GM18870 (cell line): ENCODE measurements around the gene CKAP5.
"Not testable (repeated sequence)": the region's sequence is repeated elsewhere in the genome, so short reads cannot be mapped to it uniquely, and the experiment has no call there.

Source experiments
- ATAC-seq: cut with Tn5 transposase; IDR thresholded peaks from one replicate; pipeline ENCODE4 v1.9.1; 2021; ENCODE audit warnings: moderate library complexity; ENCODE audit not compliant: unreplicated experiment

Gene CKAP5

GRCh38 chr11:46855863-46856262, 9.8 kb upstream of the CKAP5 start:
- no peak for ATAC-seq

- no peak for ATAC-seq
These were observed 9.1 kb upstream of the CKAP5 start for GRCh38 chr11:46855167-46855566.

GRCh38 chr11:46850829-46851380, 4.8 kb upstream of the CKAP5 start:
- ATAC-seq, result no peak

GRCh38 chr11:46849631-46850030, 3.6 kb upstream of the CKAP5 start:
- ATAC-seq, result no peak

GRCh38 chr11:46846510-46846830, 390 bp upstream of the CKAP5 start:
- peak; percentile 6 for ATAC-seq

- peak; percentile 11 for ATAC-seq
These were observed 690 bp downstream of the CKAP5 start for GRCh38 chr11:46845440-46845739.

GRCh38 chr11:46840116-46840515, 6.0 kb downstream of the CKAP5 start:
- no peak for ATAC-seq

- no peak for ATAC-seq
These were observed 7.6 kb downstream of the CKAP5 start for GRCh38 chr11:46838501-46838900.

- no peak for ATAC-seq
These were observed 8.2 kb downstream of the CKAP5 start for GRCh38 chr11:46837860-46838259.

- ATAC-seq, result no peak
These were observed 9.2 kb downstream of the CKAP5 start for GRCh38 chr11:46836870-46837269.

GRCh38 chr11:46836431-46836830, 9.6 kb downstream of the CKAP5 start:
- ATAC-seq, result no peak

- ATAC-seq, result no peak
These were observed 10.2 kb downstream of the CKAP5 start for GRCh38 chr11:46835897-46836296.

- no peak for ATAC-seq
These were observed 11.3 kb downstream of the CKAP5 start for GRCh38 chr11:46834821-46835220.

GRCh38 chr11:46832511-46833214, 13.4 kb downstream of the CKAP5 start:
- no peak for ATAC-seq

GRCh38 chr11:46827995-46828394, 18.1 kb downstream of the CKAP5 start:
- no peak for ATAC-seq

- peak; percentile 65 for ATAC-seq
These were observed 19.6 kb downstream of the CKAP5 start for GRCh38 chr11:46826310-46827044.

GRCh38 chr11:46808799-46809431, 37.2 kb downstream of the CKAP5 start:
- ATAC-seq, result no peak

GRCh38 chr11:46801694-46802470, 44.2 kb downstream of the CKAP5 start:
- ATAC-seq, result no peak

- ATAC-seq, result no peak
These were observed 45.9 kb downstream of the CKAP5 start for GRCh38 chr11:46800177-46800576.

GRCh38 chr11:46799725-46800124, 46.4 kb downstream of the CKAP5 start:
- ATAC-seq, result not testable (repeated sequence)

GRCh38 chr11:46778416-46778815, 67.7 kb downstream of the CKAP5 start:
- no peak for ATAC-seq
